HCT116 (cell line): ENCODE measurements around the gene DPYSL4. TPM values are rescaled to one million over a fixed set of nuclear protein-coding genes. Genes with fewer than 3 reads are reported as not detected.

Source experiments
- ATAC-seq: fragments of 200-7000 bp; cut with Tn5 transposase; 2 replicates; pipeline ENCODE4 v1.9.1; 2020; ENCODE audit warnings: mild to moderate bottlenecking, moderate library complexity
- BruUV-seq: library from RNA; stranded (reverse); fragments of 400-500 nt; replicated peaks from 2 replicates; lab custom pipeline; 2021; lab: Mats Ljungman, UMichigan
- CTCF ChIA-PET: fragments of 300-600 bp; sonication (Branson Sonifier 250); formaldehyde crosslinking; loops from one replicate; lab custom pipeline; 2021; ENCODE audit warnings: antibody characterized with exemption; lab: Charles Lee
- POLR2A ChIA-PET: fragments of 300-600, 350-600 bp; sonication (Branson Sonifier 250); formaldehyde crosslinking; loops from one replicate; lab custom pipeline; 2021; ENCODE audit warnings: antibody characterized with exemption; lab: Charles Lee
- RAD21 ChIA-PET, 2 experiments: fragments of 300-600 bp; sonication (Branson Sonifier 250); formaldehyde crosslinking; loops; one replicate each; lab custom pipeline; 2023; ENCODE audit warnings: low total read pairs in 2 of 2; ENCODE audit not compliant: uncharacterized antibody in 2 of 2, unreplicated experiment in 2 of 2, low non-redundant PET in 1 of 2; lab: Charles Lee
- DNase-seq: peaks from one replicate; pipeline ENCODE4 v3.0.0-alpha.2; 2010; ENCODE audit warnings: low read depth, low spot score
- H2AFZ ChIP-seq: fragments of 200-600 bp; shearing (Covaris generic), sonication (generic); 2 replicates; pipeline ENCODE4 v1.6.1; 2017; ENCODE audit warnings: low read depth, mixed run types, mixed read lengths, antibody characterized with exemption, low read length; ENCODE audit not compliant: poor library complexity, severe bottlenecking
- H3K27ac ChIP-seq: 2 replicates; pipeline ENCODE4 v1.5.1; 2012; ENCODE audit warnings: low read depth, low read length
- H3K27me3 ChIP-seq: fragments of 200-600 bp; sonication (generic); 2 replicates; pipeline ENCODE4 v1.6.1; 2016; ENCODE audit warnings: mixed run types, low read length, mixed read lengths; ENCODE audit not compliant: insufficient read depth
- H3K36me3 ChIP-seq, 2 experiments: fragments of 200-500 bp in 1 of 2; fragments of 200-600 bp in 1 of 2; sonication (Bioruptor generic) in 1 of 2; sonication (generic) in 1 of 2; 2 replicates each; pipeline versions ENCODE4 v1.5.1 to v1.6.1; 2014 to 2016; ENCODE audit warnings: low read length in 2 of 2, inconsistent platforms in 1 of 2, mixed read lengths in 1 of 2, mixed run types in 1 of 2; ENCODE audit not compliant: insufficient read depth in 2 of 2, control insufficient read depth in 1 of 2
- H3K4me1 ChIP-seq, 2 experiments: fragments of 200-600 bp in 1 of 2; sonication (generic) in 1 of 2; 2 replicates each; pipeline versions ENCODE4 v1.5.1 to v1.6.1; 2012 to 2017; ENCODE audit warnings: low read length in 2 of 2, inconsistent platforms in 1 of 2, mild to moderate bottlenecking in 1 of 2, mixed read lengths in 1 of 2, mixed run types in 1 of 2, moderate library complexity in 1 of 2; ENCODE audit not compliant: insufficient read depth in 2 of 2, control insufficient read depth in 1 of 2
- H3K4me2 ChIP-seq: fragments of 200-600 bp; sonication (generic); 2 replicates; pipeline ENCODE4 v1.6.1; 2017; ENCODE audit warnings: mixed run types, low read length, mixed read lengths
- H3K4me3 ChIP-seq, 2 experiments: fragments of 200-600 bp in 1 of 2; sonication (generic) in 1 of 2; replicated peaks in 1 of 2; 2 replicates each; pipeline ENCODE4 v1.5.1; 2011 to 2016; ENCODE audit warnings: low read length in 2 of 2, control low read depth in 1 of 2, low read depth in 1 of 2, mild to moderate bottlenecking in 1 of 2, mixed read lengths in 1 of 2, mixed run types in 1 of 2
- H3K79me2 ChIP-seq: fragments of 200-600 bp; sonication (generic); 2 replicates; pipeline ENCODE4 v1.6.1; 2017; ENCODE audit warnings: mild to moderate bottlenecking, mixed run types, low read length, moderate library complexity, mixed read lengths; ENCODE audit not compliant: insufficient read depth
- H3K9ac ChIP-seq: fragments of 200-600 bp; sonication (generic); 2 replicates; pipeline ENCODE4 v1.6.1; 2016; ENCODE audit warnings: low read length, mixed read lengths
- H3K9me2 ChIP-seq: fragments of 200-600 bp; sonication (generic), shearing (Covaris generic); 2 replicates; pipeline ENCODE4 v1.6.1; 2017; ENCODE audit warnings: mixed run types, mild to moderate bottlenecking, moderate library complexity; ENCODE audit not compliant: insufficient read depth
- H3K9me3 ChIP-seq, 2 experiments: fragments of 200-500 bp in 1 of 2; fragments of 200-600 bp in 1 of 2; sonication (Bioruptor generic) in 1 of 2; sonication (generic) in 1 of 2; 2 replicates each; pipeline ENCODE4 v1.6.1; 2014 to 2017; ENCODE audit warnings: low read length in 2 of 2, mixed read lengths in 2 of 2, inconsistent platforms in 1 of 2, low read depth in 1 of 2, mild to moderate bottlenecking in 1 of 2, mixed run types in 1 of 2, moderate library complexity in 1 of 2; ENCODE audit not compliant: control insufficient read depth in 1 of 2, insufficient read depth in 1 of 2
- H4K20me1 ChIP-seq: fragments of 200-600 bp; sonication (generic), shearing (Covaris generic); 2 replicates; pipeline ENCODE4 v1.6.1; 2017; ENCODE audit warnings: mixed run types, mild to moderate bottlenecking, moderate library complexity; ENCODE audit not compliant: insufficient read depth
- ATF3 ChIP-seq: IDR thresholded peaks from 2 replicates; pipeline ENCODE4 v1.6.1; 2012
- CBX3 ChIP-seq: IDR thresholded peaks from 2 replicates; pipeline ENCODE4 v1.6.1; 2012; ENCODE audit warnings: low read depth
- CEBPB ChIP-seq: IDR thresholded peaks from 2 replicates; pipeline ENCODE4 v1.6.1; 2012; ENCODE audit warnings: low read depth
- EGR1 ChIP-seq: IDR thresholded peaks from 2 replicates; pipeline ENCODE4 v1.6.1; 2012; ENCODE audit warnings: low read depth
- ELF1 ChIP-seq: IDR thresholded peaks from 2 replicates; pipeline ENCODE4 v1.6.1; 2012; ENCODE audit warnings: low read depth, borderline replicate concordance
- EZH2 ChIP-seq: fragments of 200-600 bp; sonication (generic); IDR thresholded peaks from 2 replicates; pipeline ENCODE4 v1.6.1; 2017; ENCODE audit warnings: antibody characterized with exemption, mixed run types
- EZH2phosphoT487 ChIP-seq: fragments of 200-600 bp; IDR thresholded peaks from 2 replicates; pipeline ENCODE4 v1.6.1; 2018; ENCODE audit warnings: antibody characterized with exemption, borderline replicate concordance
- JUND ChIP-seq: IDR thresholded peaks from 2 replicates; pipeline ENCODE4 v1.6.1; 2012
- POLR2A ChIP-seq: IDR thresholded peaks from 2 replicates; pipeline ENCODE4 v1.7.0; 2011; ENCODE audit warnings: borderline replicate concordance; ENCODE audit not compliant: insufficient read depth, insufficient read length; ENCODE audit errors: extremely low read depth
- POLR2AphosphoS5 ChIP-seq: IDR thresholded peaks from 2 replicates; pipeline ENCODE4 v1.6.1; 2011; ENCODE audit warnings: mild to moderate bottlenecking, low read depth, low read length, moderate library complexity
- REST ChIP-seq: IDR thresholded peaks from 2 replicates; pipeline ENCODE4 v1.6.1; 2012; ENCODE audit warnings: low read depth
- SIN3A ChIP-seq: IDR thresholded peaks from 2 replicates; pipeline ENCODE4 v1.6.1; 2012; ENCODE audit warnings: low read depth
- TCF7L2 ChIP-seq: IDR thresholded peaks from 2 replicates; pipeline ENCODE4 v1.7.0; 2011; ENCODE audit warnings: borderline replicate concordance, inconsistent platforms; ENCODE audit not compliant: insufficient read depth, insufficient read length; ENCODE audit errors: extremely low read depth
- YY1 ChIP-seq: IDR thresholded peaks from 2 replicates; pipeline ENCODE4 v1.6.1; 2011; ENCODE audit warnings: low read length, low read depth, moderate library complexity, mild to moderate bottlenecking; ENCODE audit not compliant: insufficient replicate concordance; ENCODE audit errors: extremely low read depth
- ZBTB33 ChIP-seq: IDR thresholded peaks from 2 replicates; pipeline ENCODE4 v1.6.1; 2011; ENCODE audit warnings: mild to moderate bottlenecking, low read length, moderate library complexity; ENCODE audit not compliant: insufficient replicate concordance; ENCODE audit errors: extremely low read depth
- ZFX ChIP-seq: fragments of 450-650 bp; IDR thresholded peaks from 2 replicates; pipeline ENCODE4 v1.6.1; 2017
- intact Hi-C: fragments of 100-400 bp; cut with micrococcal nuclease; formaldehyde crosslinking; loops from 2 replicates; pipeline ENCODE4 v1.10.0; 2022
- total RNA-seq: library from RNA; stranded (reverse); gene quantifications from one replicate; pipeline ENCODE4 v1.2.1, GENCODE V29; 2021; ENCODE audit not compliant: unreplicated experiment

DPYSL4 gene
- total RNA-seq, 1 experiment from 2014 or later, result 5.4 TPM

- H2AFZ ChIP-seq, result no peak overlapping the region
- H3K36me3 ChIP-seq, result no peaks in the 10 kb centered on the region
- POLR2A ChIA-PET, result no interaction called here
- H3K27ac ChIP-seq, result no peak overlapping the region
- no peaks in the 10 kb centered on the region for H3K9me2 ChIP-seq
- intact Hi-C loops, result no loop called here
- no peaks in the 10 kb centered on the region for H3K27me3 ChIP-seq
- no peak overlapping the region for H3K4me3 ChIP-seq
- H3K79me2 ChIP-seq, result no peaks in the 10 kb centered on the region
- TF ChIP-seq CBX3, result no peak
- TF ChIP-seq, all 23 proteins: peak for 0
- no peaks in the 10 kb centered on the region for H4K20me1 ChIP-seq
- ATAC-seq, result no peak
- no peak for DNase-seq
- no peaks in the 10 kb centered on the region for H3K9me3 ChIP-seq
- BruUV-seq, result no TSS peak
- no peak overlapping the region for H3K9ac ChIP-seq
- ChIA-PET RAD21 (no interaction called here), CTCF (no interaction called here)
- H3K4me2 ChIP-seq, result no peak overlapping the region
- no peaks in the 10 kb centered on the region for H3K4me1 ChIP-seq
These were observed 43.9 kb downstream of the DPYSL4 start for GRCh38 chr10:132230557-132231210.

GRCh38 chr10:132231656-132232022 is 44.9 kb downstream of the DPYSL4 start:
- Histone ChIP-seq H2AFZ (no peak overlapping the region), H3K9me3 (no peaks in the 10 kb centered on the region), H3K4me2 (no peak overlapping the region), H3K9ac (no peak overlapping the region), H3K27ac (no peak overlapping the region), H3K4me3 (no peak overlapping the region), H3K79me2 (no peaks in the 10 kb centered on the region), H3K36me3 (no peaks in the 10 kb centered on the region), H3K4me1 (no peaks in the 10 kb centered on the region), H4K20me1 (no peaks in the 10 kb centered on the region), H3K27me3 (no peaks in the 10 kb centered on the region), H3K9me2 (no peaks in the 10 kb centered on the region)
- intact Hi-C loops, result no loop called here
- BruUV-seq, result no TSS peak
- ChIA-PET POLR2A (no interaction called here), RAD21 (no interaction called here), CTCF (no interaction called here)
- DNase-seq, result no peak
- ATAC-seq, result no peak
- TF ChIP-seq EGR1, result no peak
- no peak for TF ChIP-seq SIN3A
- TF ChIP-seq POLR2A, result no peak
- TF ChIP-seq POLR2AphosphoS5, result no peak
- TF ChIP-seq ZFX, result no peak
- TF ChIP-seq ZBTB33, result no peak
- no peak for TF ChIP-seq ELF1
- no peak for TF ChIP-seq YY1
- TF ChIP-seq REST, result no peak
- TF ChIP-seq JUND, result no peak
- no peak for TF ChIP-seq EZH2phosphoT487
- no peak for TF ChIP-seq EZH2
- TF ChIP-seq CEBPB, result no peak
- no peak for TF ChIP-seq ATF3
- TF ChIP-seq TCF7L2, result no peak
